OCI-LY3 (cell line): ENCODE results near the gene ARID5B.

ENCODE experiments used
- H2AFZ ChIP-seq: fragments of 200-600, 300-600 bp; shearing (Covaris generic); 2 replicates; pipeline ENCODE4 v1.6.0; 2014; ENCODE audit warnings: antibody characterized with exemption, low read depth, low read length
- H3K27ac ChIP-seq: fragments of 200-600, 300-600 bp; sonication (generic); 2 replicates; pipeline ENCODE4 v1.5.1; 2014; ENCODE audit warnings: mild to moderate bottlenecking, low read length, moderate library complexity, mixed read lengths
- H3K27me3 ChIP-seq: fragments of 200-600, 300-600 bp; sonication (generic); 2 replicates; pipeline ENCODE4 v1.6.1; 2014; ENCODE audit warnings: low read depth, low read length, mixed read lengths
- H3K36me3 ChIP-seq: fragments of 200-600, 300-600 bp; sonication (generic); replicated peaks from 2 replicates; pipeline ENCODE3; 2014; ENCODE audit warnings: low read depth, low read length, mixed read lengths
- H3K4me1 ChIP-seq: fragments of 300-600, 200-600 bp; sonication (generic); 2 replicates; pipeline ENCODE4 v1.6.1; 2014; ENCODE audit warnings: low read length, mixed read lengths
- H3K4me2 ChIP-seq: fragments of 200-600, 300-600 bp; sonication (generic); 2 replicates; pipeline ENCODE4 v1.6.1; 2014; ENCODE audit warnings: low read length, mixed read lengths
- H3K4me3 ChIP-seq: fragments of 300-600, 200-600 bp; sonication (generic); 2 replicates; pipeline ENCODE4 v1.5.1; 2014; ENCODE audit warnings: antibody characterized with exemption, mild to moderate bottlenecking, low read length, moderate library complexity
- H3K79me2 ChIP-seq: fragments of 300-600, 200-600 bp; shearing (Covaris generic); 2 replicates; pipeline ENCODE4 v1.6.1; 2014; ENCODE audit warnings: mild to moderate bottlenecking, low read length, mixed read lengths
- H3K9ac ChIP-seq: fragments of 300-600, 200-600 bp; shearing (Covaris generic); 2 replicates; pipeline ENCODE4 v1.6.0; 2014; ENCODE audit warnings: mild to moderate bottlenecking, low read length, moderate library complexity
- H3K9me3 ChIP-seq: fragments of 200-600, 300-600 bp; shearing (Covaris generic); 2 replicates; pipeline ENCODE4 v1.6.1; 2014; ENCODE audit warnings: low read length, mixed read lengths; ENCODE audit not compliant: insufficient read depth
- H4K20me1 ChIP-seq: fragments of 200-600, 300-600 bp; sonication (generic); 2 replicates; pipeline ENCODE4 v1.6.1; 2016; ENCODE audit warnings: low read length, mixed read lengths; ENCODE audit not compliant: insufficient read depth
- EZH2phosphoT487 ChIP-seq: fragments of 200-600 bp; shearing (Covaris generic); IDR thresholded peaks from 2 replicates; pipeline ENCODE4 v1.6.1; 2018; ENCODE audit warnings: antibody characterized with exemption, mixed run types, low read depth
- TF ChIP-seq, protein P1 (sequence below): fragments of 200-600, 300-600 bp; sonication (generic); IDR thresholded peaks from 2 replicates; pipeline ENCODE4 v1.5.1; 2014; ENCODE audit warnings: antibody characterized with exemption, low read length, low read depth

ARID5B gene

GRCh38 chr10:62081341-62082270 lies 180.1 kb downstream of the ARID5B start:
- peak overlapping the region; percentile 97 for H3K27ac ChIP-seq
- H3K4me2 ChIP-seq = peak overlapping the region; percentile 75
- no peaks in the 10 kb centered on the region for H3K9me3 ChIP-seq
- H3K79me2 ChIP-seq = peaks cover 9% of the 10 kb centered on the region
- H3K4me1 ChIP-seq = peaks cover 96% of the 10 kb centered on the region
- peaks cover 25% of the 10 kb centered on the region for H3K36me3 ChIP-seq
- no peak for TF ChIP-seq EZH2phosphoT487
- TF ChIP-seq, protein P1, sequence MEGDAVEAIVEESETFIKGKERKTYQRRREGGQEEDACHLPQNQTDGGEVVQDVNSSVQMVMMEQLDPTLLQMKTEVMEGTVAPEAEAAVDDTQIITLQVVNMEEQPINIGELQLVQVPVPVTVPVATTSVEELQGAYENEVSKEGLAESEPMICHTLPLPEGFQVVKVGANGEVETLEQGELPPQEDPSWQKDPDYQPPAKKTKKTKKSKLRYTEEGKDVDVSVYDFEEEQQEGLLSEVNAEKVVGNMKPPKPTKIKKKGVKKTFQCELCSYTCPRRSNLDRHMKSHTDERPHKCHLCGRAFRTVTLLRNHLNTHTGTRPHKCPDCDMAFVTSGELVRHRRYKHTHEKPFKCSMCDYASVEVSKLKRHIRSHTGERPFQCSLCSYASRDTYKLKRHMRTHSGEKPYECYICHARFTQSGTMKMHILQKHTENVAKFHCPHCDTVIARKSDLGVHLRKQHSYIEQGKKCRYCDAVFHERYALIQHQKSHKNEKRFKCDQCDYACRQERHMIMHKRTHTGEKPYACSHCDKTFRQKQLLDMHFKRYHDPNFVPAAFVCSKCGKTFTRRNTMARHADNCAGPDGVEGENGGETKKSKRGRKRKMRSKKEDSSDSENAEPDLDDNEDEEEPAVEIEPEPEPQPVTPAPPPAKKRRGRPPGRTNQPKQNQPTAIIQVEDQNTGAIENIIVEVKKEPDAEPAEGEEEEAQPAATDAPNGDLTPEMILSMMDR = no peak
- peak overlapping the region; percentile 70 for H3K9ac ChIP-seq
- no peaks in the 10 kb centered on the region for H3K27me3 ChIP-seq
- peak overlapping the region; percentile 44 for H3K4me3 ChIP-seq
- H4K20me1 ChIP-seq = no peaks in the 10 kb centered on the region
- H2AFZ ChIP-seq = no peak overlapping the region

GRCh38 chr10:62082271-62082656 lies 180.8 kb downstream of the ARID5B start:
- peak overlapping the region; percentile 97 for H3K27ac ChIP-seq
- H3K4me1 ChIP-seq = peaks cover 93% of the 10 kb centered on the region
- H4K20me1 ChIP-seq = no peaks in the 10 kb centered on the region
- H3K27me3 ChIP-seq = no peaks in the 10 kb centered on the region
- TF ChIP-seq EZH2phosphoT487 = no peak
- TF ChIP-seq, protein P1 = no peak
- H3K9me3 ChIP-seq = no peaks in the 10 kb centered on the region
- no peak overlapping the region for H2AFZ ChIP-seq
- peaks cover 29% of the 10 kb centered on the region for H3K36me3 ChIP-seq
- peak overlapping the region; percentile 44 for H3K4me3 ChIP-seq
- H3K79me2 ChIP-seq = peaks cover 9% of the 10 kb centered on the region
- H3K4me2 ChIP-seq = peak overlapping the region; percentile 75
- peak overlapping the region; percentile 70 for H3K9ac ChIP-seq

DNA sequence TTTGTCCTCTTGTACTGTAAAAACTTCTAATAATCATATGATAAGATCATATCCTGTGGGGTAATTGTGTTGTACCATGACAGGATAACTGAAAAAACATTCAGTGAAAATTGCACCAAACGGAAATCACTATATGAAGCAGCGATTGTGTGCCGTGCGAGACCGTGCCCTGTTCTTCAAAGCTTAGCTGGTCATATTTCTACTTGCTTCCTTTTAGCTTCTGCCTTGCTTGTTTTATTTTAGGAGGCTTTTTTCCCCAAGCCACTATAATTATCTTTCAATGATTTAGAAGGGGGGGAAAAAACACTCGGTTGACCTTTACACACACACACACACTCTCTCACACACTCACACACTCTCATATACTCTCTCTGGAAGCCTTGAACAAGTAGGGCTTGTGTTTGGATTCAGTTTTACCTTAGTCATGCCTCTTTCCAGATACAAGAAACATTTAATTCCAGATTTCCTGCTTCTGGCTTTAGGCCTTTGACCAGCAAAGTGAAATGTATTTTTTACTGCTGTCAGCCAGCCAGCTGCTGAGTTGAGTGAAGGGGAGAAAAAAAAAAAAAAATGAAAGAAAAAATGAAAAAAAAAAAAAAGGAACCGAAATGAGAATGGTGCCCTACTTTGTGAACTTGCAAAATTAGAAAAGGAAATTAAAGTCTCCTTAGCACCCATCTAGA lies 181.4 kb downstream of the ARID5B start:
- Histone ChIP-seq H3K36me3 (peaks cover 31% of the 10 kb centered on the region), H2AFZ (no peak overlapping the region), H3K27ac (peak overlapping the region; percentile 97), H3K4me3 (peak overlapping the region; percentile 44), H3K4me1 (peaks cover 91% of the 10 kb centered on the region), H3K4me2 (peak overlapping the region; percentile 75), H3K9me3 (no peaks in the 10 kb centered on the region), H3K79me2 (peaks cover 9% of the 10 kb centered on the region), H4K20me1 (no peaks in the 10 kb centered on the region), H3K9ac (peak overlapping the region; percentile 70), H3K27me3 (no peaks in the 10 kb centered on the region)
- TF ChIP-seq, protein P1 = no peak
- no peak for TF ChIP-seq EZH2phosphoT487
